Measurements from ENCODE around the gene GRAMD2B.

Gene GRAMD2B

GRCh38 chr5:126414874-126415502 is 8.2 kb upstream of the GRAMD2B start:
- DNase-seq (ENCODE audit: insufficient read length) (no peak), FAIRE-seq (no peak)
- TF ChIP-seq TAF1 (IDR thresholded peaks at IDR 0.05; ENCODE audit: borderline replicate concordance, low read depth, low read length) (no peak), POLR2AphosphoS5 (IDR thresholded peaks at IDR 0.05; ENCODE audit: low read depth, low read length) (no peak), POLR2A (IDR thresholded peaks at IDR 0.05; ENCODE audit: low read depth, low read length) (no peak)

GRCh38 chr5:126415789-126416188 is 7.4 kb upstream of the GRAMD2B start:
- FAIRE-seq (no peak), DNase-seq (ENCODE audit: insufficient read length) (no peak)
- TF ChIP-seq POLR2A (IDR thresholded peaks at IDR 0.05; ENCODE audit: low read depth, low read length) (no peak), POLR2AphosphoS5 (IDR thresholded peaks at IDR 0.05; ENCODE audit: low read depth, low read length) (no peak), TAF1 (IDR thresholded peaks at IDR 0.05; ENCODE audit: borderline replicate concordance, low read depth, low read length) (no peak)

- no peak for DNase-seq (ENCODE audit: insufficient read length)
- FAIRE-seq = no peak
- TF ChIP-seq TAF1 (IDR thresholded peaks at IDR 0.05; ENCODE audit: borderline replicate concordance, low read depth, low read length) = no peak
- no peak for TF ChIP-seq POLR2AphosphoS5 (IDR thresholded peaks at IDR 0.05; ENCODE audit: low read depth, low read length)
- no peak for TF ChIP-seq POLR2A (IDR thresholded peaks at IDR 0.05; ENCODE audit: low read depth, low read length)
These were observed 6.8 kb upstream of the GRAMD2B start for GRCh38 chr5:126416266-126416925.

- no peak for TF ChIP-seq TAF1 (IDR thresholded peaks at IDR 0.05; ENCODE audit: borderline replicate concordance, low read depth, low read length)
- no peak for TF ChIP-seq POLR2A (IDR thresholded peaks at IDR 0.05; ENCODE audit: low read depth, low read length)
- TF ChIP-seq POLR2AphosphoS5 (IDR thresholded peaks at IDR 0.05; ENCODE audit: low read depth, low read length) = no peak
These were observed 6.0 kb upstream of the GRAMD2B start for GRCh38 chr5:126417178-126417577.

GRCh38 chr5:126419102-126419501 is 4.1 kb upstream of the GRAMD2B start:
- no peak for DNase-seq (ENCODE audit: insufficient read length)
- TF ChIP-seq POLR2A (IDR thresholded peaks at IDR 0.05; ENCODE audit: low read depth, low read length) = no peak
- peak; percentile 69 for FAIRE-seq

More at GRCh38 chr5:126417178-126417577, 6.0 kb upstream of the GRAMD2B start:
- DNase-seq (ENCODE audit: insufficient read length) (no peak), FAIRE-seq (no peak)

GRCh38 chr5:126428421-126428820 is 5.2 kb downstream of the GRAMD2B start:
- FAIRE-seq = no peak

GRCh38 chr5:126430631-126431030 is 7.4 kb downstream of the GRAMD2B start:
- FAIRE-seq (no peak), DNase-seq (ENCODE audit: insufficient read length) (no peak)
- no peak for TF ChIP-seq POLR2AphosphoS5 (IDR thresholded peaks at IDR 0.05; ENCODE audit: low read depth, low read length)
- TF ChIP-seq POLR2A (IDR thresholded peaks at IDR 0.05; ENCODE audit: low read depth, low read length) = no peak
- no peak for TF ChIP-seq TAF1 (IDR thresholded peaks at IDR 0.05; ENCODE audit: borderline replicate concordance, low read depth, low read length)

More at GRCh38 chr5:126428421-126428820, 5.2 kb downstream of the GRAMD2B start:
- no peak for DNase-seq (ENCODE audit: insufficient read length)
- TF ChIP-seq POLR2A (IDR thresholded peaks at IDR 0.05; ENCODE audit: low read depth, low read length) = no peak
- no peak for TF ChIP-seq POLR2AphosphoS5 (IDR thresholded peaks at IDR 0.05; ENCODE audit: low read depth, low read length)
- no peak for TF ChIP-seq TAF1 (IDR thresholded peaks at IDR 0.05; ENCODE audit: borderline replicate concordance, low read depth, low read length)

- TF ChIP-seq TAF1 (IDR thresholded peaks at IDR 0.05; ENCODE audit: borderline replicate concordance, low read depth, low read length) (no peak), POLR2AphosphoS5 (IDR thresholded peaks at IDR 0.05; ENCODE audit: low read depth, low read length) (no peak), POLR2A (IDR thresholded peaks at IDR 0.05; ENCODE audit: low read depth, low read length) (no peak)
- FAIRE-seq (no peak), DNase-seq (ENCODE audit: insufficient read length) (no peak)
These were observed 10.5 kb downstream of the GRAMD2B start for GRCh38 chr5:126433701-126434100.

- FAIRE-seq (no peak), DNase-seq (ENCODE audit: insufficient read length) (no peak)
- no peak for TF ChIP-seq POLR2AphosphoS5 (IDR thresholded peaks at IDR 0.05; ENCODE audit: low read depth, low read length)
- TF ChIP-seq TAF1 (IDR thresholded peaks at IDR 0.05; ENCODE audit: borderline replicate concordance, low read depth, low read length) = no peak
- TF ChIP-seq POLR2A (IDR thresholded peaks at IDR 0.05; ENCODE audit: low read depth, low read length) = no peak
These were observed 12.1 kb downstream of the GRAMD2B start for GRCh38 chr5:126435261-126435660.

- DNase-seq (ENCODE audit: insufficient read length) = no peak
- FAIRE-seq = no peak
- no peak for TF ChIP-seq TAF1 (IDR thresholded peaks at IDR 0.05; ENCODE audit: borderline replicate concordance, low read depth, low read length)
- no peak for TF ChIP-seq POLR2AphosphoS5 (IDR thresholded peaks at IDR 0.05; ENCODE audit: low read depth, low read length)
- no peak for TF ChIP-seq POLR2A (IDR thresholded peaks at IDR 0.05; ENCODE audit: low read depth, low read length)
These were observed 12.5 kb downstream of the GRAMD2B start for GRCh38 chr5:126435714-126436113.

- DNase-seq (ENCODE audit: insufficient read length) (no peak), FAIRE-seq (no peak)
- TF ChIP-seq TAF1 (IDR thresholded peaks at IDR 0.05; ENCODE audit: borderline replicate concordance, low read depth, low read length) (no peak), POLR2AphosphoS5 (IDR thresholded peaks at IDR 0.05; ENCODE audit: low read depth, low read length) (no peak), POLR2A (IDR thresholded peaks at IDR 0.05; ENCODE audit: low read depth, low read length) (no peak)
These were observed 14.5 kb downstream of the GRAMD2B start for GRCh38 chr5:126437721-126438120.

- no peak for DNase-seq (ENCODE audit: insufficient read length)
- no peak for FAIRE-seq
- TF ChIP-seq POLR2A (IDR thresholded peaks at IDR 0.05; ENCODE audit: low read depth, low read length) (no peak), POLR2AphosphoS5 (IDR thresholded peaks at IDR 0.05; ENCODE audit: low read depth, low read length) (no peak), TAF1 (IDR thresholded peaks at IDR 0.05; ENCODE audit: borderline replicate concordance, low read depth, low read length) (no peak)
These were observed 15.1 kb downstream of the GRAMD2B start for GRCh38 chr5:126438267-126438666.
